ENCODE data around the gene APMAP.

DNA sequence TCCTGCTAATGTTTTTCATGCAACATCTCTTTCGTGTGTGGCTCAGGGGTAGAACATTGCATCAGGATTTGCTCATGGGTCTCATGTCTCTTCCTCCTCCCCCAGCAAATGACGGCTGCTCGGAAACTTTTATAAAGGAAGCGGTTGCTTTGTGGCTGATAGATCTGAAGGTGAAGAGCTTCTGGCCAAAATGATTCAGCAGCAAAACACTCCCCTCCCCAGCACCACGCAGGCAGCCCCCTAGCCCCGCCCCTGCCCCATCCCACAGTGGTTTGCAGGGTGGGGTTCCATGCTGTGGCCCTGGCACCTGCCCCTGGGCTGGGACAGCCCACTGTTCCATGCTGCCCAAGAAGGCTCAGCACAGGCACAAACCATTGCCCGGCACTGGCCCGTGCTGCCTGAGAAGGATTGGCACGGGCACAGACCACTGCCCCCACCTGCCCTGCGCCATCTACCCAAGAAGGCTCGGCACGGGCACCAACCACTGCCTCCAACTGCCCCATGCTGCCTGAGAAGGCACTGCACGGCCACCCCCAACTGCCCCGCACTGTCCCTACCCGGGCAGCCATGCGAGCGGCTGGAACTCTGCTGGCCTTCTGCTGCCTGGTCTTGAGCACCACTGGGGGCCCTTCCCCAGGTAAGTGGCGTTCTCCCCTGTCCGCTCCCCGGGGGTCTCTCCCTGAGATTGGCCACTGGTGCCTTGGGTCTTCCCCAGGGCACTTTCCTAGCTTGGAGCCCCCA lies 43.4 kb downstream of the APMAP start, which contains the start of gene CST7:
- TF ChIP-seq CTCF (IDR thresholded peaks at IDR 0.05) (no peak), EZH2 (IDR thresholded peaks at IDR 0.05) (no peak), EZH2phosphoT487 (IDR thresholded peaks at IDR 0.05) (no peak)

Data from neural progenitor cell (in vitro differentiated cells).